Fibroblast of peridontal ligament (primary cell): ENCODE results near the gene SAMD4B.
"Not testable (repeated sequence)": the region's sequence is repeated elsewhere in the genome, so short reads cannot be mapped to it uniquely, and the experiment has no call there.

Source experiments
- DNase-seq: peaks from one replicate; pipeline ENCODE4 v3.0.0-alpha.2; 2010; ENCODE audit errors: extremely low read depth

SAMD4B gene

DNA sequence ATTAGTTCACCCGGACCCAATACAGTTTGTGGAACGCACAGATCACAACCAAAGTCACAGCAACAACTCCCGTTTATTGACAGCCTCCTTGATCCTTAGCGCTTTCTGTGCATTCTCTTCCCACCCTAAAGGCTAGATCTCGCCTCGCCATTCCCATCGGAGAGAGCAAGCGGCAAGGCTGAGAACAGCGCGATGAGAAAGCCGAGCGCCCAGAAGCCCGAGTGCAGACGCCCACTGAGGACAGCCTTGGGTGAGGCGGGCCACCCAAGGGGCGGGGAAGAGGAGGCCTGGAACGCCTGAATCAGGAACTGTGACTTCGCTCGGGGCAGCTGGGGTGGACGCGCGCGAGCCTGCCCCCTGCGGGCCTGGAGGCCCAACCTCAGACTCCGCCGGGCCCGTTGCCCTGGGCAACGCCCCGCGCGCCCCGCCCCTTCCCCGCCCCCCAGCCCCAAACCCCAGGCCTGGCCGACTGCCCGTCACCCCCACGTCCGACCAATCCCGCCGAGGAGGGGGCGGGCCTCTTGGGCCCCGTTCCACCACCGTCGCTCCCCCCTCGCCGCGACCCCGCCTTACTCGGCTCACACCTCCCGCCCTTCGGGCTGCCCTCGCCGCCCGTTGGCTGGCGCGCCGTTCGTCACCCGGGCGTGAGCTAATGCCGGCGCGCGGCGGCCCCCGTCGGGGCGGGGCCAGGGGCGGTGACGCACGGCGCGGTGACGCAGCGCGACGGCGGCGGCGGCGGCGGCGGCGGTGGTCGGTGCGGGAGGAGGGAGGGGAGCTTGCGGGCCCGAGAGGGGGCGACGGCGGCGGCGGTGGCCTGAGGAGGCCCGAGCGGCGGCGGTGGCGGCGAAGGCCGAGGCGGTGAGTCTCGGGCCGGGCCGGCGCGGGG lies at the start of gene SAMD4B:
Gene SAMD4B (plus strand): TSS at position 703 of the 886 bp plus-strand sequence. CDS start 14,473 bp downstream, outside the sequence.
- peak; percentile 95 for DNase-seq

DNA sequence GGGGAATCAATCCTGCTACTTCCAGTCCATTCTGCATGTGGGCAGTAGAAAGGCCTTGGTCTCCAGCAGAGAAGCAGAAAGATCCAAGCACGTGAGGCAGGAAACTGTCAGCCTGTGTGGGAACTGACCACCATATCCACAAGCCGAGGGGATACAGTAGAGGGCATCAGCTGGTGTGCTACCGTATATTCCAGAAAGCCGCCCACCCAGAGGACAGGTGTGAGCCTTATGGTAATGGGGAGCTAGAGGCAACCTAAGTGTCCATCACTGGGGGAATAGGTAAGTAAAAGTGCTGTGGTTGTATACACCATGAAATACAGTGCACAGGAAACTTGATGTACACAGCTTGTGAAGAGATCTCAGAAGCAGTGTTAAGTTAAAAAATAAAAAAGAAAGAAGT lies 48.8 kb upstream of the SAMD4B start:
- no peak for DNase-seq

DNA sequence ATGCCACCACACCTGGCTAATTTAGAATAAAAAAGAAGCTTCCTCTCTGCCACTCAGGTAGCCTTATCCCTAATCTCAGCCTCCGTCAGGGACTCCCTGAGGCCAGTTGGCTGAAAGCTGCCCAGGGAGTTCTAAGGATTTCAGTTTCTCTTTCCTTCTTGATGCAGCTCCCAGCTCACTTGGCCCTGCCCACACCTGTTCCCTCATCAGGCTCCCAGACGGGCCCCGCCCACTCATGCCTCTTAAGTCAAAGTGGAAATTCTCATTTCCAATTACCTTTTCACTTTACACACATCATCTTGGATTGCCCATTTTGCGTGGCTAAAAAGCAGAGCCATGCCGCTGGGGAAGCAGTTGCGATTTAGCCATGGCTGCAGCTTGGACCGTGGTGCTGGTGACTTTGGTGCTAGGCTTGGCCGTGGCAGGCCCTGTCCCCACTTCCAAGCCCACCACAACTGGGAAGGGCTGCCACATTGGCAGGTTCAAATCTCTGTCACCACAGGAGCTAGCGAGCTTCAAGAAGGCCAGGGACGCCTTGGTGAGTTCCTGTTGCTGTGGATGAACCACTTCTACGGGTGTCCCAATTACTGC lies 46.1 kb upstream of the SAMD4B start, which contains the start of gene IFNL1:
Gene IFNL1 (plus strand): TSS at position 353 of the 591 bp plus-strand sequence. CDS start 15 bp downstream, at position 368.
- DNase-seq = no peak

DNA sequence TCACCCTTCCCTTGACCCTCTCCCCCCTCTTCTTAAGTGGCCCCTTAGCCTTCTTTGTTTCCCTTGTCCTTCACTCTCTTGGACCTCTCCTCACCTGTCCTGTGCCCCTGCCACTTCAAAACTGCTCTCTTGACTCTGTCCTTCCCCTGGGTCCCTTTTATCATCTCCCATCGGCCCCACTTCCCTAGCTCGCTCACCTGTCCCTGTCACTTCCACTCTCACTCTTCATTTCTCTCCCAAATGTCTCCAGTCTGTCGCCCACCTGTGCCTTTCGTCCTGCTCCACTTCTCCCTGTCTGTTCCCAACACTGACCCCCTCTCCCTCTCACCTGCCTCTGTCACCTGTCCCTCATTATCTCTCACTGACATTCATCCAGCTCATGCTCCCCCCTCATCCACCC lies 45.3 kb upstream of the SAMD4B start:
- DNase-seq = no peak

DNA sequence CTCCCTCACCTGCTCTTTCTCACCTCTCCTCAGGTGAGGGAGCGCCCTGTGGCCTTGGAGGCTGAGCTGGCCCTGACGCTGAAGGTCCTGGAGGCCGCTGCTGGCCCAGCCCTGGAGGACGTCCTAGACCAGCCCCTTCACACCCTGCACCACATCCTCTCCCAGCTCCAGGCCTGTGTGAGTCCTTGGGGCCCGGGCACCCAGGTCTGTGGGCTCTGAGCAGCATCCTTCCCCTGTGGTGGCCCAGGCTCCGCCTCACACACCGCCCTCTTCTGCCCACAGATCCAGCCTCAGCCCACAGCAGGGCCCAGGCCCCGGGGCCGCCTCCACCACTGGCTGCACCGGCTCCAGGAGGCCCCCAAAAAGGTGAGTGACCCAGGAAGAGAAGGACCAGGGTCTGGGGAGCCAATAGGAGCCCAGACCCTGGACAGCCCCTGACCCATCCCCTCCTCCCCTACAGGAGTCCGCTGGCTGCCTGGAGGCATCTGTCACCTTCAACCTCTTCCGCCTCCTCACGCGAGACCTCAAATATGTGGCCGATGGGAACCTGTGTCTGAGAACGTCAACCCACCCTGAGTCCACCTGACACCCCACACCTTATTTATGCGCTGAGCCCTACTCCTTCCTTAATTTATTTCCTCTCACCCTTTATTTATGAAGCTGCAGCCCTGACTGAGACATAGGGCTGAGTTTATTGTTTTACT lies 44.1 kb upstream of the SAMD4B start:
- DNase-seq = no peak

DNA sequence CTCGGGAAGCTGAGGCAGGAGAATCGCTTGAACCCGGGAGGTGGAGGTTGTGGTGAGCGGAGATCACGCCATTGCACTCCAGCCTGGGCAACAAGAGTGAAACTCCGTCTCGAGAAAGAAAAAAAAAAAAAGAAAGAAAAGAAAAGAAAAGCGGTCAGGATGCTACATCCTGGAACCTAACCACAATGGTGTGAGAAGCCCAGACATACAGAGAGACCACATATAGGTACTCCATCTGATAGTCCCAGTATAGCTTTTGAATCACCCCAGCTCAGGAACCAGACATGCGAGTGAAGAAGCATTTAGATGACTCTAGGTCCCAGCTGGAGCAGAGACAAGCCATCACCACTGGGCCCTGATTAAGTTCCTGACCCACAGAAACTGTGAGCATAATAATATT lies 42.8 kb upstream of the SAMD4B start:
- no peak for DNase-seq

DNA sequence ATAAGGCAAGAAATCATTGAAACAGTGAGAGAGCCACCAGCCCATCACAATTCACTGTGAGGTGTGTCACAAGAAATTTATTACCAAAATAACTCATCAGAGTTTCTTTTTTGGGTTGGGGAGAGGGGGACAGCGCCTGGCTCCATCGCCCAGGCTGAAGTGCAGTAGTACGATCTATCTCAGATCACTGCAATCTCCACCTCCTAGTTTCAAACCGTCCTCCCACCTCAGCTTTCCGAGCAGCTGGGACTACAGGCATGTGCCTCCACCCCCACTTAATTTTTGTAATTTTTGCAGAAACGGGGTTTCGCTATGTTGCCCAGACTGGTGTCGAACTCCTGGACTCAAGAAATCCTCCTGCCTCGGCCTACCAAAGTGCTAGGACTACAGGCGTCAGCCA lies 42.4 kb upstream of the SAMD4B start:
- no peak for DNase-seq

DNA sequence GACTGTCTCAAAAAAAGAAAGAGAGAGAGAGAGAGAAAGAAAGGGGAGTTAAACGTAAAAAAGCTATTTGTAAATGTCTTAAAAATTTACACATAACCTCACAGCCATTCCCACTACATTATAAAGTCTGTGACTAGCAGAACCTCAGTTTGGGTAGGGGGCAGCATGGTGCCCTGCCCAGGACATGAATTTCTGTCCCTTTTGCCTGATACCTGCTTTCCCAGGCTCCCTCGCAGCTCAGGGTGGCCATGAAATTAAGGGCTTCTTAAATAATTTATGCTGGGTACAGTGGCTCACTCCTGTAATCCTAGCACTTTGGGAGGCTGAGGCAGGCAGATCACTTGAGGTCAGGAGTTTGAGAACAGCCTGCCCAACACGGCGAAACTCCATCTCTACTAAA lies 41.2 kb upstream of the SAMD4B start:
- no peak for DNase-seq

DNA sequence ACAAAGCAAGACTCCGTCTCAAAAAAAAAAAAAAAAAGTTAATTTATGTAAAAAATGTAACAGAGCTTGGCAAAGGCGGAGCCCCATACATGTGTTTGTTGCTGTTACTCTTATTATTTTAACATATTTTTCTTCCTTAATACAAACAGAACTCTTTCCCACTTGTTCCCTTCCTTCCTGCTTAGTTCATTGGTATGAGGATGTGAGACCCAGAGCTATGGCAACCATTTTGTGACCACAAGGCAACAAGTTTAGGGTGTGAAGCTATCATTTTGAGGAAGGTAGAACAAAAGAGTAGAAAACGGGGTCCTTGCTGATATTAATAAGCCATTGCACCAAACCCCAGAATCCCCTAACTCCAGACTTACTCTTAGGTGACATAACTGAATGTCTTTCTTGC lies 40.7 kb upstream of the SAMD4B start:
- DNase-seq = no peak

- no peak for DNase-seq
Measured at GRCh38 chr19:39303373-39304184, 38.6 kb upstream of the SAMD4B start.

- DNase-seq = no peak
Measured at GRCh38 chr19:39304185-39304513, 38.1 kb upstream of the SAMD4B start.

DNA sequence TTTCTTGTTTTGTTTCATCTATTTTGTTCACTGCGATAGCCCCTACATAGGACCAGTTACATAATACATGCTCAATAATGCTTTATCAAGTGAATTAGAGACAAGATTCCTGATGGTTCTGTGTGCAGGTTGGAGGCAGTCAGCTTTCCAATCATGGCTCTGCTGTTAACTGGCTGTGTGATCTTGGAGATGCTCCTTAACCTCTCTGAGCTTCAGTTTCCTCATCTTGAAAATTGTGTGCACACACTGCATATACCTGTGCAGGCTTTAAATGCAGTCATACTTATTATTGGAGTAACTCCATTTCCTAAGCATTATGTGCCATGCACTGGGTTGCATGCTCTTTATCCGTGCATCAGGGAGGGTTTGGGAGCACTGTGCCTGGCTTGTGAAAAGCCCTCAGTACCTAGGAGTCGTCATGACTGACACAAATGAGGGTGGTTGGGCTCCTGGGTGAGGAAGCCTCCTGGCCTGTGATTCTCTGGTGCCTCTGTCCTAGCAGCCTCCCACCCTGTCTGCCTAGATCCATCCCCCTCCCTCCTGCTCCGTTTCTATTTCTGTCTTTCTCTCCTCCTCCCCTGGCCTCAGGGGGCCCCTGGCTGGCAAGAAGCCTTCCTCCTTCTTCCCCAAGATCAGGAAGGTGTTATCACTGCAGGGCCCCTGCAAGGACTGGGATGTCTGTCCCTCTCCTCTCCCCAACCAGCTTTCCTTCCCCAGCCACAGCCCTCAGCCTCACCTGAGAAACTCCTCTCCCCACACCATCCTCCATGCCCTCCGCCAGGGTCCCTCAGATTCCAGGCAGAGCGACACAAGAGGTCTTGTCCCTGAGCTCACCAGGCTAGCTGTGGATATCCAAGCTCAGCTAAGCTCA lies 37.3 kb upstream of the SAMD4B start:
- no peak for DNase-seq

DNA sequence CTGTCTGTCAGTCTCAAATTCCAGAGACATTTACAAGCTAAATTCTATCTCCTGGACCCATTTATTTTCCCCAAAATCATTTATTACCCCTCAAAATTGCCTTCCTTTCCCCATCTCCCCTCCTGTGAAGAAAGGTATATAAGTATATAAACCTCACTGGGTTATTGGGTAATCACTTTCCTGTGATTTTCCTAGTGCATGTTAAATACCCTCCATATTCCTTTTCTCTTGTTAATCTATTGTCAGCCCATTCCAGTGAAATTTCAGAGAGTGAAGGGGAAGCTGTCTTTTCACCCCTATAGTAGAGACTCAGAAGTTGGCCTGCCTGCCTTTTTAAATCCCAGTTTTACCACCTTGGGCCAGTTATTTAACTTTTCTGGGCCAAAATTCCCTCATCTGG lies 36.1 kb upstream of the SAMD4B start:
- no peak for DNase-seq

- no peak for DNase-seq
Measured at GRCh38 chr19:39307046-39307821, 35.0 kb upstream of the SAMD4B start.

- no peak for DNase-seq
Measured at GRCh38 chr19:39307822-39308530, 34.2 kb upstream of the SAMD4B start.

DNA sequence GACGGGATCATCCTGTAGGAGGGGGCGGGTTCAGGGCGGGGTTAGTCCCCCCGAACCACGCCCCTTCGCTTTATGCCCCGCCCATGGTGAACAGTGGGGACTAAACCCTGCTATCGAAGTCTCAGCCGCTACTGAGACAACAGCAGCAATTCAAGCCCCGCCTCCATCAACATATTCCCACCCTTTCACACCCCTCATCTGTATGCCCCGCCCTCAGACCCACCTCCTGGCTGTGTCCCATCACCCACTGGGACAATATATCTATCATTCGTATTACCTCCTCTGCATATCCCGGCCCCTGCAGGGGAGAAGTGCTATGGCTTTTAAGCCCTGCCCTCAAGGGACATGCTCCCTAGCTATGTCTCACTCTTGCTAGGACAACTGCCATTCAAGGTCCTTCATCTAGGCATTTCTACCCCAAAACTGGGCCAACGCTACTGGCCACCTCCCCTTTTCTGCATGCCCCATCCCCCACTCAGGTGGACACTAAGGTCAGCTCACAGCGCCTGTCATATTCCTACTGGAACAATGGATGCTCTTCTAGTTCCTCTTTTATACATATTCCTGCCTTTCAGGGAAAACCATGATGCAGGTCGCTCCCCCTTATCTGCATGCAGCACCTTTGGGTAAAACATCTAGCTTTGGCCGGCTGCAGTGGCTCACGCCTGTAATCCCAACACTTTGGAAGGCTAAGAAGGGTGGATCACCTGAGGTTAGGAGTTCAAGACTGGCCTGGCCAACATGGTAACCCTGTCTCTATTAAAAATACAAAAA lies 33.5 kb upstream of the SAMD4B start:
- no peak for DNase-seq

- not testable (repeated sequence) for DNase-seq
Measured at GRCh38 chr19:39309305-39309670, 32.9 kb upstream of the SAMD4B start.

GRCh38 chr19:39310558-39311311 lies 31.5 kb upstream of the SAMD4B start:
- DNase-seq = peak; percentile 4
